Measurements from ENCODE around the gene MPHOSPH10. TPM values are rescaled to one million over a fixed set of nuclear protein-coding genes. Genes with fewer than 3 reads are reported as not detected.
"Not testable (repeated sequence)": the region's sequence is repeated elsewhere in the genome, so short reads cannot be mapped to it uniquely, and the experiment has no call there.

The MPHOSPH10 gene
- total and polyA plus RNA-seq, 2 experiments from 2014 or later: 18.9 to 26.4 TPM

GRCh38 chr2:71129902-71130151 is 607 bp upstream of the MPHOSPH10 start:
- H3K9me3 ChIP-seq (ENCODE audit: low read depth): no peaks in the 10 kb centered on the region
- no peak for TF ChIP-seq EZH2phosphoT487 (IDR thresholded peaks at IDR 0.05; ENCODE audit: insufficient read depth, low read depth)
- no peak for TF ChIP-seq EZH2 (IDR thresholded peaks at IDR 0.05; ENCODE audit: insufficient read depth, poor library complexity, severe bottlenecking)
- peak; percentile 82 for DNase-seq
- peak overlapping the region; percentile 97 for H3K4me3 ChIP-seq
- peaks cover 20% of the 10 kb centered on the region for H3K36me3 ChIP-seq (ENCODE audit: low read depth)
- peaks cover 90% of the 10 kb centered on the region for H3K79me2 ChIP-seq (ENCODE audit: insufficient read depth)
- peak overlapping the region; percentile 100 for H3K4me2 ChIP-seq (ENCODE audit: unreplicated experiment)
- peaks cover 32% of the 10 kb centered on the region for H3K4me1 ChIP-seq (ENCODE audit: insufficient read depth)
- H3K27ac ChIP-seq: peak overlapping the region; percentile 98
- H3K9me2 ChIP-seq (ENCODE audit: insufficient read depth): no peaks in the 10 kb centered on the region
- WGBS, 2 experiments (ENCODE audit: low coverage in 1 of 2, low lambda C conversion rate in 2 of 2, missing lambda C conversion rate in 2 of 2): 0 to 1% methylated on average over 17 of the region's 17 CpGs
- H4K20me1 ChIP-seq (ENCODE audit: insufficient read depth): no peaks in the 10 kb centered on the region
- in situ Hi-C loops (cut with MboI): no loop called here
- H2AFZ ChIP-seq: peak overlapping the region; percentile 91
- peak overlapping the region; percentile 99 for H3K9ac ChIP-seq
- H3F3A ChIP-seq (ENCODE audit: insufficient read depth): peaks cover 9% of the 10 kb centered on the region; the same call in 1 of the 2 replicates
- no peaks in the 10 kb centered on the region for H3K27me3 ChIP-seq (replicated peaks; ENCODE audit: insufficient read depth)

GRCh38 chr2:71130905-71131244 is 441 bp downstream of the MPHOSPH10 start:
- peaks cover 9% of the 10 kb centered on the region; the same call in 1 of the 2 replicates for H3F3A ChIP-seq (ENCODE audit: insufficient read depth)
- H3K27me3 ChIP-seq (replicated peaks; ENCODE audit: insufficient read depth): no peaks in the 10 kb centered on the region
- H3K4me3 ChIP-seq: peak overlapping the region; percentile 97
- peak; percentile 64 for DNase-seq
- peak overlapping the region; percentile 99 for H3K9ac ChIP-seq
- H3K79me2 ChIP-seq (ENCODE audit: insufficient read depth): peaks cover 86% of the 10 kb centered on the region
- TF ChIP-seq EZH2 (IDR thresholded peaks at IDR 0.05; ENCODE audit: insufficient read depth, poor library complexity, severe bottlenecking): no peak
- no peak for TF ChIP-seq EZH2phosphoT487 (IDR thresholded peaks at IDR 0.05; ENCODE audit: insufficient read depth, low read depth)
- WGBS, 2 experiments (ENCODE audit: low coverage in 1 of 2, low lambda C conversion rate in 2 of 2, missing lambda C conversion rate in 2 of 2): 0 to 1% methylated on average over 4 of the region's 4 CpGs
- H3K36me3 ChIP-seq (ENCODE audit: low read depth): peaks cover 25% of the 10 kb centered on the region
- peaks cover 32% of the 10 kb centered on the region for H3K4me1 ChIP-seq (ENCODE audit: insufficient read depth)
- H3K9me2 ChIP-seq (ENCODE audit: insufficient read depth): no peaks in the 10 kb centered on the region
- H3K9me3 ChIP-seq (ENCODE audit: low read depth): no peaks in the 10 kb centered on the region
- in situ Hi-C loops (cut with MboI): no loop called here
- peak overlapping the region; percentile 91 for H2AFZ ChIP-seq
- H4K20me1 ChIP-seq (ENCODE audit: insufficient read depth): no peaks in the 10 kb centered on the region
- peak overlapping the region; percentile 100 for H3K4me2 ChIP-seq (ENCODE audit: unreplicated experiment)
- peak overlapping the region; percentile 98 for H3K27ac ChIP-seq

- H4K20me1 ChIP-seq (ENCODE audit: insufficient read depth); H3K9me3 ChIP-seq (ENCODE audit: low read depth); H3F3A ChIP-seq (ENCODE audit: insufficient read depth); DNase-seq; in situ Hi-C loops (cut with MboI); H2AFZ ChIP-seq; H3K27me3 ChIP-seq (replicated peaks; ENCODE audit: insufficient read depth); H3K9me2 ChIP-seq (ENCODE audit: insufficient read depth): not testable (repeated sequence)
- Histone ChIP-seq H3K4me2 (ENCODE audit: unreplicated experiment) (peak overlapping the region; percentile 100), H3K4me3 (peak overlapping the region; percentile 97), H3K9ac (peak overlapping the region; percentile 99), H3K27ac (peak overlapping the region; percentile 98), H3K36me3 (ENCODE audit: low read depth) (peaks cover 32% of the 10 kb centered on the region), H3K4me1 (ENCODE audit: insufficient read depth) (peaks cover 32% of the 10 kb centered on the region), H3K79me2 (ENCODE audit: insufficient read depth) (peaks cover 86% of the 10 kb centered on the region)
- WGBS, 2 experiments (ENCODE audit: low coverage in 1 of 2, low lambda C conversion rate in 2 of 2, missing lambda C conversion rate in 2 of 2): 24 to 25% methylated on average over 7 of the region's 7 CpGs
These were observed 1.1 kb downstream of the MPHOSPH10 start for GRCh38 chr2:71131387-71132166.

GRCh38 chr2:71133603-71134002 is 3.2 kb downstream of the MPHOSPH10 start:
- Histone ChIP-seq H3K4me1 (ENCODE audit: insufficient read depth) (peaks cover 19% of the 10 kb centered on the region), H3K4me2 (ENCODE audit: unreplicated experiment) (no peak overlapping the region), H2AFZ (no peak overlapping the region), H3K9me2 (ENCODE audit: insufficient read depth) (no peaks in the 10 kb centered on the region), H3K9me3 (ENCODE audit: low read depth) (no peaks in the 10 kb centered on the region), H3K36me3 (ENCODE audit: low read depth) (peaks cover 49% of the 10 kb centered on the region), H3K79me2 (ENCODE audit: insufficient read depth) (peaks cover 71% of the 10 kb centered on the region), H3K27me3 (replicated peaks; ENCODE audit: insufficient read depth) (no peaks in the 10 kb centered on the region), H3K27ac (no peak overlapping the region), H3K9ac (no peak overlapping the region), H3F3A (ENCODE audit: insufficient read depth) (peaks cover 9% of the 10 kb centered on the region; the same call in 1 of the 2 replicates), H4K20me1 (ENCODE audit: insufficient read depth) (no peaks in the 10 kb centered on the region), H3K4me3 (no peak overlapping the region)
- DNase-seq: no peak
- TF ChIP-seq EZH2phosphoT487 (IDR thresholded peaks at IDR 0.05; ENCODE audit: insufficient read depth, low read depth): no peak
- no peak for TF ChIP-seq EZH2 (IDR thresholded peaks at IDR 0.05; ENCODE audit: insufficient read depth, poor library complexity, severe bottlenecking)
- in situ Hi-C loops (cut with MboI): no loop called here

GRCh38 chr2:71136174-71136573 is 5.7 kb downstream of the MPHOSPH10 start:
- Histone ChIP-seq H3K27me3 (replicated peaks; ENCODE audit: insufficient read depth) (no peaks in the 10 kb centered on the region), H3K79me2 (ENCODE audit: insufficient read depth) (peaks cover 57% of the 10 kb centered on the region), H3K36me3 (ENCODE audit: low read depth) (peaks cover 74% of the 10 kb centered on the region), H3K4me2 (ENCODE audit: unreplicated experiment) (no peak overlapping the region), H4K20me1 (ENCODE audit: insufficient read depth) (no peaks in the 10 kb centered on the region), H3K9me3 (ENCODE audit: low read depth) (no peaks in the 10 kb centered on the region), H3K27ac (no peak overlapping the region), H3K4me3 (no peak overlapping the region), H3K9ac (no peak overlapping the region), H2AFZ (no peak overlapping the region), H3K4me1 (ENCODE audit: insufficient read depth) (peaks cover 15% of the 10 kb centered on the region), H3K9me2 (ENCODE audit: insufficient read depth) (no peaks in the 10 kb centered on the region), H3F3A (ENCODE audit: insufficient read depth) (no peaks in the 10 kb centered on the region)
- in situ Hi-C loops (cut with MboI): no loop called here
- DNase-seq: no peak
- TF ChIP-seq EZH2phosphoT487 (IDR thresholded peaks at IDR 0.05; ENCODE audit: insufficient read depth, low read depth): no peak
- TF ChIP-seq EZH2 (IDR thresholded peaks at IDR 0.05; ENCODE audit: insufficient read depth, poor library complexity, severe bottlenecking): no peak
- 75 to 82% methylated on average over 3 of the region's 3 CpGs for WGBS, 2 experiments (ENCODE audit: low coverage in 1 of 2, low lambda C conversion rate in 2 of 2, missing lambda C conversion rate in 2 of 2)
